HepG2 (cell line): Measurements from ENCODE around the gene DNAH9. TPM values are rescaled to one million over a fixed set of nuclear protein-coding genes. Genes with fewer than 3 reads are reported as not detected.
A peak's percentile ranks its signal among the peaks of the same experiment; 100 is the strongest.

Experiments used
- BCL6 ChIP-seq: IDR thresholded peaks from 2 replicates; pipeline ENCODE4 v1.6.1; 2016; ENCODE audit warnings: missing genetic modification reagents, missing compliant biosample characterization
- DPF2 ChIP-seq: sonication (generic); formaldehyde crosslinking; IDR thresholded peaks from 2 replicates; pipeline ENCODE4 v1.4.0; 2020; ENCODE audit warnings: mild to moderate bottlenecking, low read depth, missing genetic modification reagents, borderline replicate concordance
- ELK4 ChIP-seq: sonication (generic); formaldehyde crosslinking; IDR thresholded peaks from 2 replicates; pipeline ENCODE4 v1.9.0; 2021; ENCODE audit warnings: missing genetic modification reagents, borderline replicate concordance
- ETV6 ChIP-seq: sonication (generic); formaldehyde crosslinking; conservative IDR thresholded peaks from 2 replicates; pipeline ENCODE4 v1.4.0; 2020; ENCODE audit warnings: missing genetic modification reagents
- FOXA1 ChIP-seq, 2 experiments: fragments of 450-650 bp in 1 of 2; sonication (generic) in 1 of 2; formaldehyde crosslinking in 1 of 2; IDR thresholded peaks; 2 replicates each; pipeline versions ENCODE4 v1.4.0 to v1.6.1; 2016 to 2020; ENCODE audit warnings: missing genetic modification reagents in 1 of 2
- FOXA3 ChIP-seq: IDR thresholded peaks from 2 replicates; pipeline ENCODE4 v1.6.1; 2016; ENCODE audit warnings: missing genetic modification reagents, missing compliant biosample characterization
- FOXK1 ChIP-seq: sonication (generic); formaldehyde crosslinking; IDR thresholded peaks from 2 replicates; pipeline ENCODE4 v1.4.0; 2020; ENCODE audit warnings: low read depth, missing genetic modification reagents, borderline replicate concordance
- GABPB1 ChIP-seq: IDR thresholded peaks from 2 replicates; pipeline ENCODE4 v1.6.1; 2016; ENCODE audit warnings: mild to moderate bottlenecking, missing genetic modification reagents, moderate library complexity, missing compliant biosample characterization
- GFI1 ChIP-seq: sonication (generic); formaldehyde crosslinking; IDR thresholded peaks from 2 replicates; pipeline ENCODE4 v1.5.0; 2020; ENCODE audit warnings: missing genetic modification reagents, mild to moderate bottlenecking, borderline replicate concordance
- HNRNPLL ChIP-seq: fragments of 200-400 bp; formaldehyde crosslinking; IDR thresholded peaks from 2 replicates; pipeline ENCODE4 v1.6.1; 2017; ENCODE audit warnings: mild to moderate bottlenecking, low read depth, low read length; ENCODE audit not compliant: poor library complexity, severe bottlenecking
- KLF12 ChIP-seq: sonication (generic); formaldehyde crosslinking; IDR thresholded peaks from 2 replicates; pipeline ENCODE4 v1.4.0; 2020; ENCODE audit warnings: missing genetic modification reagents, borderline replicate concordance
- LBX2 ChIP-seq: sonication (generic); formaldehyde crosslinking; IDR thresholded peaks from 2 replicates; pipeline ENCODE4 v1.5.0; 2020; ENCODE audit warnings: missing genetic modification reagents, mild to moderate bottlenecking, borderline replicate concordance
- MTA1 ChIP-seq: sonication (generic); formaldehyde crosslinking; IDR thresholded peaks from 2 replicates; pipeline ENCODE4 v1.4.0; 2020; ENCODE audit warnings: missing genetic modification reagents, mild to moderate bottlenecking, borderline replicate concordance
- NAIF1 ChIP-seq: sonication (generic); formaldehyde crosslinking; IDR thresholded peaks from 2 replicates; pipeline ENCODE4 v1.5.0; 2020; ENCODE audit warnings: mild to moderate bottlenecking, missing genetic modification reagents, borderline replicate concordance
- NFE2L1 ChIP-seq: sonication (generic); formaldehyde crosslinking; IDR thresholded peaks from 2 replicates; pipeline ENCODE4 v1.4.0; 2020; ENCODE audit warnings: missing genetic modification reagents, mild to moderate bottlenecking, borderline replicate concordance
- PPARG ChIP-seq: conservative IDR thresholded peaks from 2 replicates; pipeline ENCODE4 v1.6.1; 2016; ENCODE audit warnings: missing biosample characterization, missing genetic modification reagents
- SIX1 ChIP-seq: sonication (generic); formaldehyde crosslinking; IDR thresholded peaks from 2 replicates; pipeline ENCODE4 v1.4.0; 2020; ENCODE audit warnings: missing genetic modification reagents, borderline replicate concordance
- SOX13 ChIP-seq, 3 experiments: fragments of 450-650 bp in 1 of 3; sonication (generic) in 1 of 3; formaldehyde crosslinking in 1 of 3; IDR thresholded peaks in 2 of 3; conservative IDR thresholded peaks in 1 of 3; 2 replicates each; pipeline versions ENCODE4 v1.5.0 to v1.6.1; 2016 to 2020; ENCODE audit warnings: antibody characterized with exemption in 1 of 3, mild to moderate bottlenecking in 1 of 3, missing compliant biosample characterization in 1 of 3, missing genetic modification reagents in 1 of 3, moderate library complexity in 1 of 3
- ZBTB34 ChIP-seq: sonication (generic); formaldehyde crosslinking; IDR thresholded peaks from 2 replicates; pipeline ENCODE4 v1.8.0; 2022; ENCODE audit warnings: mild to moderate bottlenecking, missing genetic modification reagents
- ZNF12 ChIP-seq: sonication (generic); formaldehyde crosslinking; IDR thresholded peaks from 2 replicates; pipeline ENCODE4 v1.5.0; 2020; ENCODE audit warnings: missing genetic modification reagents
- ZNF3 ChIP-seq: IDR thresholded peaks from 2 replicates; pipeline ENCODE4 v1.7.0; 2017; ENCODE audit warnings: inconsistent platforms
- ZNF451 ChIP-seq: sonication (generic); formaldehyde crosslinking; IDR thresholded peaks from 2 replicates; pipeline ENCODE4 v1.5.0; 2020; ENCODE audit warnings: mild to moderate bottlenecking, missing genetic modification reagents
- ZNF546 ChIP-seq: sonication (generic); formaldehyde crosslinking; conservative IDR thresholded peaks from 2 replicates; pipeline ENCODE4 v1.8.1; 2023; ENCODE audit warnings: mild to moderate bottlenecking, missing genetic modification reagents
- polyA plus RNA-seq, 8 experiments: library from polyadenylated mRNA; depleted of rRNA in 3 of 8; stranded (reverse) in 7 of 8; unstranded in 1 of 8; fragments of >200 nt; fragmentation: Illumina TruSeq in 4 of 8; extraction: Trizol in 4 of 8; gene quantifications; 2 replicates each; pipeline versions ENCODE4 v1.2.1 to v1.2.3, GENCODE V29; 2011 to 2016; ENCODE audit warnings: low read depth in 4 of 8, missing spikeins in 1 of 8, mixed read lengths in 1 of 8; ENCODE audit not compliant: insufficient read depth in 1 of 8
- total RNA-seq, 5 experiments: library from RNA; depleted of rRNA; stranded (reverse); fragments of >200 nt; fragmentation: Illumina TruSeq; extraction: Trizol; gene quantifications; 2 replicates each; pipeline ENCODE4 v1.2.3, GENCODE V29; 2016; ENCODE audit warnings: low read depth in 1 of 5
- TF ChIP-seq, protein P1 (sequence below): IDR thresholded peaks from 2 replicates; pipeline ENCODE4 v1.6.1; 2016; ENCODE audit warnings: low read depth, control low read depth
- TF ChIP-seq, protein P2 (sequence below): IDR thresholded peaks from 2 replicates; pipeline ENCODE4 v1.6.1; 2016; ENCODE audit warnings: mild to moderate bottlenecking

Gene DNAH9
- total and polyA plus RNA-seq, 2 of the 13 experiments (the other 11 are each of a cell fraction or from before 2014, with no cell fraction given) = not detected

- TF ChIP-seq LBX2 (no peak), FOXK1 (CRISPR knock-in tag) (peak; percentile 24; the same call in 1 of the 2 replicates), ZNF3 (CRISPR knock-in tag) (no peak), BCL6 (0 out of 2 replicates have a peak, but pooled peaks have one; percentile 13), MTA1 (CRISPR knock-in tag) (no peak), KLF12 (CRISPR knock-in tag) (no peak), GABPB1 (no peak), ZNF12 (CRISPR knock-in tag) (peak; percentile 41), ZBTB34 (CRISPR knock-in tag) (peak; percentile 53; the same call in 1 of the 2 replicates), ZNF451 (no peak), HNRNPLL (peak; percentile 96), DPF2 (0 out of 2 replicates have a peak, but pooled peaks have one; percentile 25), SOX13 (IDR thresholded peaks at IDR 0.05) (no peak), SOX13 (CRISPR knock-in tag; conservative IDR thresholded peaks at IDR 0.05 in 1 of 2, IDR thresholded peaks at IDR 0.05 in 1 of 2) (peak in 1 of 2 experiments; percentile 38; a peak in 1 of 4 replicates), FOXA3 (CRISPR knock-in tag) (peak; percentile 82), ELK4 (CRISPR knock-in tag) (no peak), NFE2L1 (CRISPR knock-in tag) (no peak), ZNF546 (CRISPR knock-in tag) (no peak), GFI1 (CRISPR knock-in tag) (peak; percentile 35; the same call in 1 of the 2 replicates), ETV6 (CRISPR knock-in tag) (no peak), FOXA1 (IDR thresholded peaks at IDR 0.05) (no peak), FOXA1 (CRISPR knock-in tag; IDR thresholded peaks at IDR 0.05) (peak; percentile 88), SIX1 (CRISPR knock-in tag) (peak; percentile 76), PPARG (CRISPR knock-in tag) (no peak), NAIF1 (CRISPR knock-in tag) (peak; percentile 99)
- TF ChIP-seq, protein P1, sequence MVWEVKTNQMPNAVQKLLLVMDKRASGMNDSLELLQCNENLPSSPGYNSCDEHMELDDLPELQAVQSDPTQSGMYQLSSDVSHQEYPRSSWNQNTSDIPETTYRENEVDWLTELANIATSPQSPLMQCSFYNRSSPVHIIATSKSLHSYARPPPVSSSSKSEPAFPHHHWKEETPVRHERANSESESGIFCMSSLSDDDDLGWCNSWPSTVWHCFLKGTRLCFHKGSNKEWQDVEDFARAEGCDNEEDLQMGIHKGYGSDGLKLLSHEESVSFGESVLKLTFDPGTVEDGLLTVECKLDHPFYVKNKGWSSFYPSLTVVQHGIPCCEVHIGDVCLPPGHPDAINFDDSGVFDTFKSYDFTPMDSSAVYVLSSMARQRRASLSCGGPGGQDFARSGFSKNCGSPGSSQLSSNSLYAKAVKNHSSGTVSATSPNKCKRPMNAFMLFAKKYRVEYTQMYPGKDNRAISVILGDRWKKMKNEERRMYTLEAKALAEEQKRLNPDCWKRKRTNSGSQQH (CRISPR knock-in tag) = no peak
- TF ChIP-seq, protein P2, sequence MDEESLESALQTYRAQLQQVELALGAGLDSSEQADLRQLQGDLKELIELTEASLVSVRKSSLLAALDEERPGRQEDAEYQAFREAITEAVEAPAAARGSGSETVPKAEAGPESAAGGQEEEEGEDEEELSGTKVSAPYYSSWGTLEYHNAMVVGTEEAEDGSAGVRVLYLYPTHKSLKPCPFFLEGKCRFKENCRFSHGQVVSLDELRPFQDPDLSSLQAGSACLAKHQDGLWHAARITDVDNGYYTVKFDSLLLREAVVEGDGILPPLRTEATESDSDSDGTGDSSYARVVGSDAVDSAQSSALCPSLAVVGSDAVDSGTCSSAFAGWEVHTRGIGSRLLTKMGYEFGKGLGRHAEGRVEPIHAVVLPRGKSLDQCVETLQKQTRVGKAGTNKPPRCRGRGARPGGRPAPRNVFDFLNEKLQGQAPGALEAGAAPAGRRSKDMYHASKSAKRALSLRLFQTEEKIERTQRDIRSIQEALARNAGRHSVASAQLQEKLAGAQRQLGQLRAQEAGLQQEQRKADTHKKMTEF = no peak
Measured at GRCh38 chr17:11608396-11608795, 10.1 kb downstream of the DNAH9 start (continued).
